ENCODE measurements around the gene SYT14.
"Not testable (repeated sequence)": the region's sequence is repeated elsewhere in the genome, so short reads cannot be mapped to it uniquely, and the experiment has no call there.

SYT14 gene

GRCh38 chr1:210043058-210043457 is 105.0 kb downstream of the SYT14 start:
- H3F3A ChIP-seq (ENCODE audit: low read depth) = no peaks in the 10 kb centered on the region
- no peaks in the 10 kb centered on the region for H3K36me3 ChIP-seq (ENCODE audit: insufficient read depth, low read length)
- H3K79me2 ChIP-seq (ENCODE audit: insufficient read depth, low read length) = no peaks in the 10 kb centered on the region

DNA sequence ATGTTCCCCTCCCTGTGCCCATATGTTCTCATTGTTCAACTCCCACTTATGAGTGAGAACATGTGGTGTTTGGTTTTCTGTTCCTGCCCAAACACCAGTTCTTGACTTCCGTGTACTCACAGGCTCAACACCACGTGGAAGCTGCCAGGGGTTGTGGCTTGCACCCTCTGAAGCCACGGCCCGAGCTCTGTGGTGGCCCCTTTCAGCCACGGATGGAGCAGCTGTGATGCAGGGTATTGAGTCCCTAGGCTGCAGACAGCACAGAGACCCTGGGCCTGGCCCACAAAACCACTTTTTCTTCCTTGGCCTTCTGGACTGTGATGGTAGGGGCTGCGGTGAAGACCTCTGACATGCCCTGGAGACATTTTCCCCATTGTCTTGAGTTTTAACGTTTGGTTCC is 111.6 kb downstream of the SYT14 start:
- Histone ChIP-seq H3K4me2 (ENCODE audit: low read depth, low read length, poor library complexity, severe bottlenecking) (no peak overlapping the region), H3K9me2 (replicated peaks; ENCODE audit: low read depth, low read length) (no peaks in the 10 kb centered on the region), H3K36me3 (ENCODE audit: insufficient read depth, low read length) (no peaks in the 10 kb centered on the region), H3K4me1 (ENCODE audit: insufficient read depth, low read length, poor library complexity, severe bottlenecking) (no peaks in the 10 kb centered on the region), H2AFZ (ENCODE audit: low read length) (no peak overlapping the region), H3F3A (ENCODE audit: low read depth) (no peaks in the 10 kb centered on the region), H3K27me3 (ENCODE audit: insufficient read depth, low read length, poor library complexity, severe bottlenecking) (no peaks in the 10 kb centered on the region), H3K9me3 (ENCODE audit: insufficient read depth, low read depth, low read length) (no peaks in the 10 kb centered on the region), H4K20me1 (ENCODE audit: insufficient read depth, low read length, poor library complexity, severe bottlenecking) (no peaks in the 10 kb centered on the region), H3K4me3 (ENCODE audit: low read length, poor library complexity, severe bottlenecking) (no peak overlapping the region), H3K9ac (ENCODE audit: low read depth, low read length, poor library complexity, severe bottlenecking) (no peak overlapping the region), H3K79me2 (ENCODE audit: insufficient read depth, low read length) (no peaks in the 10 kb centered on the region)
- no peak for TF ChIP-seq CTCF (conservative IDR thresholded peaks at IDR 0.05; ENCODE audit: low read length)

More at GRCh38 chr1:210043058-210043457, 105.0 kb downstream of the SYT14 start:
- Histone ChIP-seq H3K4me1 (ENCODE audit: insufficient read depth, low read length, poor library complexity, severe bottlenecking) (no peaks in the 10 kb centered on the region), H3K9ac (ENCODE audit: low read depth, low read length, poor library complexity, severe bottlenecking) (no peak overlapping the region), H3K9me3 (ENCODE audit: insufficient read depth, low read depth, low read length) (no peaks in the 10 kb centered on the region), H2AFZ (ENCODE audit: low read length) (no peak overlapping the region), H3K4me2 (ENCODE audit: low read depth, low read length, poor library complexity, severe bottlenecking) (no peak overlapping the region), H4K20me1 (ENCODE audit: insufficient read depth, low read length, poor library complexity, severe bottlenecking) (no peaks in the 10 kb centered on the region), H3K9me2 (replicated peaks; ENCODE audit: low read depth, low read length) (no peaks in the 10 kb centered on the region), H3K27me3 (ENCODE audit: insufficient read depth, low read length, poor library complexity, severe bottlenecking) (no peaks in the 10 kb centered on the region), H3K4me3 (ENCODE audit: low read length, poor library complexity, severe bottlenecking) (no peak overlapping the region)
- TF ChIP-seq EZH2phosphoT487 (IDR thresholded peaks at IDR 0.05; ENCODE audit: borderline replicate concordance) (no peak), CTCF (conservative IDR thresholded peaks at IDR 0.05; ENCODE audit: low read length) (no peak)

GRCh38 chr1:210050491-210050890 is 112.5 kb downstream of the SYT14 start:
- H3K9me3 ChIP-seq (ENCODE audit: insufficient read depth, low read depth, low read length); H3K79me2 ChIP-seq (ENCODE audit: insufficient read depth, low read length); H2AFZ ChIP-seq (ENCODE audit: low read length); H3K9ac ChIP-seq (ENCODE audit: low read depth, low read length, poor library complexity, severe bottlenecking); H3K4me2 ChIP-seq (ENCODE audit: low read depth, low read length, poor library complexity, severe bottlenecking); H3K36me3 ChIP-seq (ENCODE audit: insufficient read depth, low read length); H4K20me1 ChIP-seq (ENCODE audit: insufficient read depth, low read length, poor library complexity, severe bottlenecking); H3K9me2 ChIP-seq (replicated peaks; ENCODE audit: low read depth, low read length); H3K27me3 ChIP-seq (ENCODE audit: insufficient read depth, low read length, poor library complexity, severe bottlenecking); H3F3A ChIP-seq (ENCODE audit: low read depth); H3K4me3 ChIP-seq (ENCODE audit: low read length, poor library complexity, severe bottlenecking); H3K4me1 ChIP-seq (ENCODE audit: insufficient read depth, low read length, poor library complexity, severe bottlenecking): not testable (repeated sequence)

DNA sequence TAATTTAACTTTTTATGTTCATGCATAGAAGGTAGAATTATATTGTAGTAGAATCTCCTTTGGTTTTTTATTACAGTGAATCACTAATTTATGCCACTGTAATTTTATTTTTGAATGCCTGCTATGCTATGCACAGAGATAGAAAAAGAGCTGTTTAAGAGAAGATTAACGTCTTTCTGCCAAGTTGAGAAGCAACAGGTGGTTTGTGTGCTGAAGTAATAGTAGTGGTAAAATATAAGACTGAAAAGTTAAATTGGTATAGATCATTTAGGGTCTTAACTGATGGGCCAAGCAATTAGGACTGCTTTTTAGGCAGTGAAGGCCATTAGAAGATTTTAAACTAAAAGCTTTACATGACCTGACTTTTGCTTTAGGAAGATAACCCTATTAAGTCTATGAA is 115.1 kb downstream of the SYT14 start:
- H3K36me3 ChIP-seq (ENCODE audit: insufficient read depth, low read length) = no peaks in the 10 kb centered on the region
- H3K4me2 ChIP-seq (ENCODE audit: low read depth, low read length, poor library complexity, severe bottlenecking) = no peak overlapping the region
- no peaks in the 10 kb centered on the region for H3F3A ChIP-seq (ENCODE audit: low read depth)
- H2AFZ ChIP-seq (ENCODE audit: low read length) = no peak overlapping the region
- H3K9me3 ChIP-seq (ENCODE audit: insufficient read depth, low read depth, low read length) = no peaks in the 10 kb centered on the region
- no peaks in the 10 kb centered on the region for H3K27me3 ChIP-seq (ENCODE audit: insufficient read depth, low read length, poor library complexity, severe bottlenecking)
- no peaks in the 10 kb centered on the region for H3K9me2 ChIP-seq (replicated peaks; ENCODE audit: low read depth, low read length)
- no peaks in the 10 kb centered on the region for H4K20me1 ChIP-seq (ENCODE audit: insufficient read depth, low read length, poor library complexity, severe bottlenecking)
- no peak overlapping the region for H3K9ac ChIP-seq (ENCODE audit: low read depth, low read length, poor library complexity, severe bottlenecking)
- TF ChIP-seq EZH2phosphoT487 (IDR thresholded peaks at IDR 0.05; ENCODE audit: borderline replicate concordance) = no peak
- TF ChIP-seq CTCF (conservative IDR thresholded peaks at IDR 0.05; ENCODE audit: low read length) = no peak
- H3K79me2 ChIP-seq (ENCODE audit: insufficient read depth, low read length) = no peaks in the 10 kb centered on the region
- H3K4me3 ChIP-seq (ENCODE audit: low read length, poor library complexity, severe bottlenecking) = no peak overlapping the region
- H3K4me1 ChIP-seq (ENCODE audit: insufficient read depth, low read length, poor library complexity, severe bottlenecking) = no peaks in the 10 kb centered on the region
